CD14-positive monocyte (primary cell): ENCODE results near the gene JUP. TPM values are rescaled to one million over a fixed set of nuclear protein-coding genes. Genes with fewer than 3 reads are reported as not detected.

Experiments used
- DNase-seq, 3 donors: peaks; one replicate each; pipeline ENCODE4 v3.0.0-alpha.2; 2011 to 2022
- H2AFZ ChIP-seq: 2 replicates; pipeline ENCODE4 v1.6.0; 2012; ENCODE audit warnings: mild to moderate bottlenecking, low read depth, low read length, inconsistent platforms; ENCODE audit not compliant: insufficient read depth, poor library complexity, severe bottlenecking
- H3K27ac ChIP-seq, 2 donors: 1 replicate in 1 of 2; 2 replicates in 1 of 2; pipeline ENCODE4 v1.5.1; 2012 to 2013; ENCODE audit warnings: low read length in 2 of 2, control low read depth in 1 of 2, inconsistent platforms in 1 of 2, low read depth in 1 of 2, mild to moderate bottlenecking in 1 of 2
- H3K27me3 ChIP-seq, 2 donors: one replicate each; pipeline versions ENCODE4 v1.6.0 to v1.6.1; 2011 to 2013; ENCODE audit warnings: low read length in 2 of 2; ENCODE audit not compliant: control insufficient read depth in 2 of 2, insufficient read depth in 2 of 2
- H3K36me3 ChIP-seq, 2 donors: replicated peaks in 1 of 2; 1 replicate in 1 of 2; 2 replicates in 1 of 2; pipeline versions ENCODE4 v1.5.1 to v1.6.1; 2012 to 2013; ENCODE audit warnings: low read length in 2 of 2, control low read depth in 1 of 2, inconsistent platforms in 1 of 2, mild to moderate bottlenecking in 1 of 2; ENCODE audit not compliant: insufficient read depth in 2 of 2, control insufficient read depth in 1 of 2
- H3K4me1 ChIP-seq, 2 donors: 1 replicate in 1 of 2; 2 replicates in 1 of 2; pipeline versions ENCODE4 v1.5.1 to v1.6.1; 2012 to 2013; ENCODE audit warnings: low read length in 2 of 2, control low read depth in 1 of 2, inconsistent platforms in 1 of 2, mild to moderate bottlenecking in 1 of 2, moderate library complexity in 1 of 2; ENCODE audit not compliant: insufficient read depth in 2 of 2, control insufficient read depth in 1 of 2
- H3K4me2 ChIP-seq: replicated peaks from 2 replicates; pipeline ENCODE3; 2012; ENCODE audit warnings: low read length, moderate library complexity, mild to moderate bottlenecking; ENCODE audit not compliant: poor library complexity, severe bottlenecking; ENCODE audit errors: extremely low read depth
- H3K4me3 ChIP-seq, 3 experiments: fragments of 200-600 bp in 1 of 3; sonication (generic) in 1 of 3; replicated peaks in 1 of 3; 1 replicate in 2 of 3; 2 replicates in 1 of 3; pipeline ENCODE4 v1.5.1; 2011 to 2013; ENCODE audit warnings: low read length in 3 of 3, mild to moderate bottlenecking in 3 of 3, control low read depth in 2 of 3, low read depth in 2 of 3, inconsistent platforms in 1 of 3, moderate library complexity in 1 of 3
- H3K79me2 ChIP-seq: 2 replicates; pipeline ENCODE4 v1.6.0; 2012; ENCODE audit warnings: mild to moderate bottlenecking, control low read depth, inconsistent platforms, low read length, moderate library complexity; ENCODE audit not compliant: insufficient read depth
- H3K9ac ChIP-seq: 2 replicates; pipeline ENCODE4 v1.6.0; 2017; ENCODE audit warnings: low read length, mild to moderate bottlenecking; ENCODE audit not compliant: insufficient read depth, poor library complexity, severe bottlenecking
- H3K9me3 ChIP-seq, 2 donors: replicated peaks in 1 of 2; 1 replicate in 1 of 2; 2 replicates in 1 of 2; pipeline versions ENCODE4 v1.5.1 to v1.6.1; 2012 to 2013; ENCODE audit warnings: low read length in 2 of 2, control low read depth in 1 of 2; ENCODE audit not compliant: control insufficient read depth in 1 of 2, insufficient read depth in 1 of 2
- H4K20me1 ChIP-seq: 2 replicates; pipeline ENCODE4 v1.6.0; 2012; ENCODE audit warnings: mild to moderate bottlenecking, low read length, control low read depth, moderate library complexity; ENCODE audit not compliant: insufficient read depth
- H3K27ac Mint-ChIP-seq, 7 donors: one replicate each; pipeline ENCODE4 v1.8.0; 2020; ENCODE audit warnings: mild to moderate bottlenecking in 7 of 7, mixed read lengths in 7 of 7, moderate library complexity in 6 of 7, inconsistent platforms in 2 of 7
- H3K27me3 Mint-ChIP-seq, 3 donors: one replicate each; pipeline ENCODE4 v1.8.0; 2021 to 2022; ENCODE audit warnings: low read depth in 3 of 3, mild to moderate bottlenecking in 3 of 3, mixed read lengths in 3 of 3, moderate library complexity in 3 of 3, inconsistent platforms in 1 of 3
- H3K36me3 Mint-ChIP-seq, 2 donors: one replicate each; pipeline ENCODE4 v1.8.0; 2020; ENCODE audit warnings: mixed read lengths in 2 of 2, inconsistent platforms in 1 of 2, mild to moderate bottlenecking in 1 of 2
- H3K4me1 Mint-ChIP-seq: one replicate; pipeline ENCODE4 v1.8.0; 2020; ENCODE audit warnings: mild to moderate bottlenecking, mixed read lengths
- H3K4me3 Mint-ChIP-seq, 2 donors: one replicate each; pipeline ENCODE4 v1.8.0; 2020; ENCODE audit warnings: mild to moderate bottlenecking in 2 of 2, mixed read lengths in 2 of 2, moderate library complexity in 1 of 2
- H3K9me3 Mint-ChIP-seq, 7 donors: one replicate each; pipeline ENCODE4 v1.8.0; 2020 to 2022; ENCODE audit warnings: mixed read lengths in 7 of 7, mild to moderate bottlenecking in 6 of 7, moderate library complexity in 6 of 7, inconsistent platforms in 2 of 7
- WGBS: methylation state at CpG from one replicate; pipeline ENCODE4 v1.1.5; 2013; ENCODE audit warnings: missing lambda C conversion rate; ENCODE audit not compliant: insufficient coverage; 5-methylcytosine and 5-hydroxymethylcytosine counted together
- intact Hi-C, 2 donors: fragments of 100-400 bp; cut with micrococcal nuclease; formaldehyde crosslinking; loops; one replicate each; pipeline versions ENCODE4 v1.15.0 to v1.15.1; 2023
- polyA plus RNA-seq, 3 donors: library from polyadenylated mRNA; depleted of rRNA in 1 of 3; unstranded in 2 of 3; stranded (reverse) in 1 of 3; fragments of 300-500 nt in 2 of 3; fragments of >200 nt in 1 of 3; fragmentation: Illumina TruSeq in 2 of 3; gene quantifications; 1 replicate in 2 of 3; 2 replicates in 1 of 3; pipeline ENCODE4 v1.2.3, GENCODE V29; 2012 to 2021
- small RNA-seq: library from RNA; depleted of rRNA; stranded (forward); fragments of <200 nt; gene quantifications from one replicate; pipeline ENCODE3, GENCODE V24; 2012; ENCODE audit warnings: low read depth; ENCODE audit not compliant: insufficient read length
- TF ChIP-seq, protein P1 (sequence below): fragments of 200-600 bp; IDR thresholded peaks from one replicate; pipeline ENCODE4 v1.8.0; 2022; ENCODE audit warnings: antibody characterized with exemption, mild to moderate bottlenecking

Gene JUP
- polyA plus RNA-seq, 3 donors, result 14.0 to 22.1 (median 15.4) TPM

DNA sequence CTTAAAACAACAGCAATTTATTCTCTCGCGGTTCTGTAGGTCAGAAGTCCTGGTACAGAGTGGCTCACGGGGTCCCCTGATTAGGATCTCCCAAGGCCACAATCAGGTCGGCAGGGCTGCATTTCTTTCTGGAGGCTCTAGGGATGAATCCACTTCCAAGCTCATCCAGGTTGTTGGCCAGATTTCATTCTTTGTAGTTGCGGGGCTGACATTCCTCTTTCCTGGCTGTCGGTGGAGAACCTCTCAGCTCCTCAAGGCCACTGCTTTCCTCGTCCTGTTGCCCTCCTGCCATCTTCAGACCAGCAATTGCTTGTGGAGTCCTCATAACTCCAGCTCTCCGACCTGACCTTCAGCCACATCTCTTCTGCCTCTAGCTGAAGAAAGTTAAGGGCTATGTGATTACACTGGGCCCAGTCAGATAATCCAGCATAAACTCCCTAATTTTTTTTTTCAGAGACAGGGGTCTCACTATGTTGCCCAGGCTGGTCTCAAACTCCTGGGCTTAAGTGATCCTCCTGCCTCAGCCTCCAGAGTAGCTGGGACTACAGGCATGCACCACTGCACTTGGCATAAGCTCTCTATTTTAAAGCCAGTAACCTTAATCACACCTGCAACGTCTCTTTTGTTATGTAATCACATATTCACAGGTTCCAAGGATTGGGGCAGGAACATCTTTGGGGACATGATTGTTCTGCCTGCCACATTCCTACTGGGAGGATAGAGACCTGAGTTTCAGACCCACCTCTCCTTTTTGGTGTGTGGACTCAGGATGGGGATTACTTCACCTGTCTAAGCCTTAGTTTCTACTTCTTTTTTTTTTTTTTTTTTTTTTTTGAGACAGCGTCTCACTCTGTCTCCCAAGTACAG, 78.5 kb downstream of the JUP start:
- H3K27me3 ChIP-seq, result no peaks in the 10 kb centered on the region
- no peak overlapping the region for H2AFZ ChIP-seq
- Mint-ChIP-seq H3K4me3 (no peak overlapping the region), H3K9me3 (peaks cover 0 to 4% (median 0%) of the 10 kb centered on the region in 7 donors), H3K36me3 (no peaks in the 10 kb centered on the region), H3K4me1 (peaks cover 3% of the 10 kb centered on the region), H3K27me3 (peaks cover 3 to 7% (median 4%) of the 10 kb centered on the region in 3 donors), H3K27ac (no peak overlapping the region)
- TF ChIP-seq, protein P1, sequence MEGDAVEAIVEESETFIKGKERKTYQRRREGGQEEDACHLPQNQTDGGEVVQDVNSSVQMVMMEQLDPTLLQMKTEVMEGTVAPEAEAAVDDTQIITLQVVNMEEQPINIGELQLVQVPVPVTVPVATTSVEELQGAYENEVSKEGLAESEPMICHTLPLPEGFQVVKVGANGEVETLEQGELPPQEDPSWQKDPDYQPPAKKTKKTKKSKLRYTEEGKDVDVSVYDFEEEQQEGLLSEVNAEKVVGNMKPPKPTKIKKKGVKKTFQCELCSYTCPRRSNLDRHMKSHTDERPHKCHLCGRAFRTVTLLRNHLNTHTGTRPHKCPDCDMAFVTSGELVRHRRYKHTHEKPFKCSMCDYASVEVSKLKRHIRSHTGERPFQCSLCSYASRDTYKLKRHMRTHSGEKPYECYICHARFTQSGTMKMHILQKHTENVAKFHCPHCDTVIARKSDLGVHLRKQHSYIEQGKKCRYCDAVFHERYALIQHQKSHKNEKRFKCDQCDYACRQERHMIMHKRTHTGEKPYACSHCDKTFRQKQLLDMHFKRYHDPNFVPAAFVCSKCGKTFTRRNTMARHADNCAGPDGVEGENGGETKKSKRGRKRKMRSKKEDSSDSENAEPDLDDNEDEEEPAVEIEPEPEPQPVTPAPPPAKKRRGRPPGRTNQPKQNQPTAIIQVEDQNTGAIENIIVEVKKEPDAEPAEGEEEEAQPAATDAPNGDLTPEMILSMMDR, result no peak
- no peak overlapping the region for H3K9ac ChIP-seq
- intact Hi-C loops, result no loop called here
- no peaks in the 10 kb centered on the region for H4K20me1 ChIP-seq
- H3K79me2 ChIP-seq, result no peaks in the 10 kb centered on the region
- no peak for DNase-seq
- no peaks in the 10 kb centered on the region for H3K4me1 ChIP-seq
- WGBS, result 90% methylated on average over 8 of the region's 10 CpGs
- H3K36me3 ChIP-seq, result no peaks in the 10 kb centered on the region
- no peak overlapping the region for H3K4me3 ChIP-seq
- H3K27ac ChIP-seq, result no peak overlapping the region
- H3K9me3 ChIP-seq, result no peaks in the 10 kb centered on the region
- no peak overlapping the region for H3K4me2 ChIP-seq

DNA sequence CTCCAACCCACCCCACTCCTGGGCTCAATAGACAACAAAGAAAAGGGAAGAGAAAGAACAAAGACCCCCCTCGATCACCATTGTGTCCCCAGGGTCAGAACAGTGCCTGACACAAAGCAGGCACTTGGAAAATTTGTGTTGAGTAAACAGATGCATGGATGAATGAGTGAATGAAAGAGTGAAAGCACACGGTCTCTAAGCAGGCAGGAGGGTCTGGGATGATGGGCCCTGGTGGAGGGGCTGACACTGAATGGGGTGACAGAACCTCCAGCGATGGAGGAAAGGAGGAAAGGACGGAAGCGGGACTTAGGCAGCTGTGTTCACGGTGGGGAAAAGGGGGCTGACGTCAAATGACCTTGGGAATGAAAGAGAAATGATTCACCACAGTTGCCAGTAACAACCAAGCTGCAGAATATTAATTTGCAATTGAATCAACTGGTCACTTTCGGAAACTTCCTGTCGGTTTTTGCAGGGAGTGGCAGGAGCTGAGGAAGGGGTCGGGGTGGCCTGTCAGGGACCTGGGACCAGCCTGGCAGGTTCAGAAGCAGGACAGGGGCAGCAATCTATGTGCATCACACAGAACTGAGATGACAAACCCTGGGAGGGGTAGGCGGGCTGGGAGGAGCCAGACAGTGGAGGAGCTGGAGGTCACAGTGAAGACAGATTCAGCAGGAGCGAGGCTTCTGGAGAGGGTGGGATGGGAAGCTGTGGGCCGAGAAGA, 81.1 kb downstream of the JUP start:
- WGBS, result 92% methylated on average over 7 of the region's 13 CpGs
- DNase-seq, result no peak
- Histone ChIP-seq H2AFZ (no peak overlapping the region), H3K4me1 (no peaks in the 10 kb centered on the region), H4K20me1 (no peaks in the 10 kb centered on the region), H3K9me3 (no peaks in the 10 kb centered on the region), H3K27ac (no peak overlapping the region), H3K9ac (no peak overlapping the region), H3K27me3 (no peaks in the 10 kb centered on the region), H3K36me3 (no peaks in the 10 kb centered on the region), H3K79me2 (no peaks in the 10 kb centered on the region), H3K4me2 (no peak overlapping the region), H3K4me3 (no peak overlapping the region)
- Mint-ChIP-seq H3K4me1 (peaks cover 1% of the 10 kb centered on the region), H3K27me3 (peaks cover 3 to 4% (median 3%) of the 10 kb centered on the region in 3 donors), H3K4me3 (no peak overlapping the region), H3K9me3 (peaks cover 0 to 4% (median 0%) of the 10 kb centered on the region in 7 donors), H3K27ac (peak overlapping the region in 1 of 7 donors; percentile 39), H3K36me3 (no peaks in the 10 kb centered on the region)
- intact Hi-C loops, result no loop called here
- TF ChIP-seq, protein P1, result no peak

Small RNA genes lying within 50 kb of the gene (small RNA-seq; reads per million reads assigned to genes)
- gene RN7SL399P, result not detected
- not detected for gene RNA5SP442

Other genes starting within 250 kb of the JUP start
- gene KRT9, start 214.7 kb downstream of the JUP start, polyA plus RNA-seq, result not detected
- not detected for gene KRT14, start 199.8 kb downstream of the JUP start, polyA plus RNA-seq
- not detected for gene KRT16, start 173.9 kb downstream of the JUP start, polyA plus RNA-seq
- under 1 TPM in 1 of 3 donors, not detected in 2; 0.49 TPM for gene KRT17, start 162.1 kb downstream of the JUP start, polyA plus RNA-seq
- gene EIF1, start 97.8 kb downstream of the JUP start, polyA plus RNA-seq, result 1,000 to 10,000 TPM; 1,176 to 1,536 (median 1,425) TPM
- gene GAST, start 74.4 kb downstream of the JUP start, polyA plus RNA-seq, result not detected
- not detected for gene HAP1, start 52.1 kb downstream of the JUP start, polyA plus RNA-seq
- gene P3H4, start 25.2 kb upstream of the JUP start, polyA plus RNA-seq, result under 1 TPM; 0.13 to 0.46 (median 0.16) TPM
- not detected for gene FKBP10, start 26.3 kb upstream of the JUP start, polyA plus RNA-seq
- 10 to 100 TPM; 11.5 to 14.2 (median 13.5) TPM for gene NT5C3B, start 49.5 kb upstream of the JUP start, polyA plus RNA-seq
- under 1 TPM in 1 of 3 donors, not detected in 2; 0.15 TPM for gene KLHL10, start 51.1 kb upstream of the JUP start, polyA plus RNA-seq
- 1 to 10 TPM; 3.0 to 4.1 (median 3.4) TPM for gene KLHL11, start 78.7 kb upstream of the JUP start, polyA plus RNA-seq
- gene ACLY, start 132.2 kb upstream of the JUP start, polyA plus RNA-seq, result 10 to 100 TPM; 41.0 to 48.3 (median 45.1) TPM
- gene ODAD4, start 143.9 kb upstream of the JUP start, polyA plus RNA-seq, result under 1 TPM; 0.04 to 0.28 (median 0.23) TPM
- gene CNP, start 180.1 kb upstream of the JUP start, polyA plus RNA-seq, result 10 to 100 TPM; 19.0 to 50.2 (median 47.0) TPM
- 10 to 100 TPM; 29.1 to 79.7 (median 59.6) TPM for gene DNAJC7, start 230.7 kb upstream of the JUP start, polyA plus RNA-seq
- gene NKIRAS2, start 233.4 kb upstream of the JUP start, polyA plus RNA-seq, result 10 to 100 TPM; 51.1 to 77.1 (median 69.9) TPM